H1 (cell line): ENCODE measurements around the gene GPER1. TPM values are rescaled to one million over a fixed set of nuclear protein-coding genes. Genes with fewer than 3 reads are reported as not detected.

ENCODE experiments used
- CTCF ChIA-PET: fragments of 300-600 bp; sonication (Branson Sonifier 250); formaldehyde crosslinking; loops from one replicate; lab custom pipeline; 2021; ENCODE audit not compliant: partially characterized antibody; lab: Charles Lee
- POLR2A ChIA-PET: fragments of 300-600 bp; sonication (Branson Sonifier 250); formaldehyde crosslinking; loops from one replicate; lab custom pipeline; 2021; ENCODE audit warnings: inconsistent platforms; ENCODE audit not compliant: partially characterized antibody; lab: Charles Lee
- DNase-seq, 2 experiments: peaks; one replicate each; pipeline versions ENCODE4 v3.0.0 to v3.0.0-alpha.2; 2010 to 2022; ENCODE audit warnings: low spot score in 2 of 2, low read depth in 1 of 2, mixed read lengths in 1 of 2
- FAIRE-seq: peaks from 2 replicates; lab custom pipeline; 2011; peaks lifted over from hg19 to GRCh38; lab: Jason Lieb, UNC
- H2AFZ ChIP-seq: 2 replicates; pipeline ENCODE4 v1.8.1; 2012; ENCODE audit warnings: low read length, inconsistent platforms
- H2AK5ac ChIP-seq: 2 replicates; pipeline ENCODE4 v1.6.1; 2013; ENCODE audit warnings: low read depth, low read length
- H2BK120ac ChIP-seq: replicated peaks from 2 replicates; pipeline ENCODE3; 2013; ENCODE audit warnings: low read depth, low read length, inconsistent platforms
- H2BK12ac ChIP-seq: 2 replicates; pipeline ENCODE4 v1.6.1; 2013; ENCODE audit warnings: low read depth, low read length
- H2BK15ac ChIP-seq: 2 replicates; pipeline ENCODE4 v1.6.1; 2013; ENCODE audit warnings: low read length
- H2BK20ac ChIP-seq: 2 replicates; pipeline ENCODE4 v1.6.1; 2013; ENCODE audit warnings: low read length
- H2BK5ac ChIP-seq: 2 replicates; pipeline ENCODE4 v1.6.1; 2013; ENCODE audit warnings: low read depth, low read length
- H3K14ac ChIP-seq: 2 replicates; pipeline ENCODE4 v1.6.1; 2013; ENCODE audit warnings: inconsistent platforms; ENCODE audit not compliant: insufficient read length
- H3K18ac ChIP-seq: 2 replicates; pipeline ENCODE4 v1.6.1; 2013; ENCODE audit warnings: low read length; ENCODE audit errors: extremely low read depth
- H3K23ac ChIP-seq: 2 replicates; pipeline ENCODE4 v1.6.1; 2013; ENCODE audit warnings: inconsistent platforms; ENCODE audit not compliant: insufficient read length
- H3K23me2 ChIP-seq: 2 replicates; pipeline ENCODE4 v1.6.1; 2013; ENCODE audit warnings: low read depth, low read length
- H3K27ac ChIP-seq: 2 replicates; pipeline ENCODE4 v1.6.1; 2011; ENCODE audit warnings: low read depth, low read length, inconsistent platforms
- H3K27me3 ChIP-seq, 4 experiments: replicated peaks in 1 of 4; 1 replicate in 1 of 4; 2 replicates in 3 of 4; pipeline versions ENCODE4 v1.6.1 to v1.8.1; 2011 to 2013; ENCODE audit warnings: low read length in 3 of 4, mild to moderate bottlenecking in 3 of 4, inconsistent platforms in 2 of 4, mixed read lengths in 2 of 4, moderate library complexity in 1 of 4; ENCODE audit not compliant: control insufficient read depth in 3 of 4, insufficient read depth in 3 of 4; ENCODE audit errors: extremely low read depth in 1 of 4
- H3K36me3 ChIP-seq, 4 experiments: 2 replicates each; pipeline versions ENCODE4 v1.6.1 to v1.8.1; 2011 to 2013; ENCODE audit warnings: mild to moderate bottlenecking in 4 of 4, low read length in 3 of 4, moderate library complexity in 2 of 4, control low read depth in 1 of 4, inconsistent platforms in 1 of 4; ENCODE audit not compliant: insufficient read depth in 4 of 4, control insufficient read depth in 2 of 4
- H3K4ac ChIP-seq: replicated peaks from 2 replicates; pipeline ENCODE3; 2013; ENCODE audit warnings: low read length, low read depth, mixed read lengths, inconsistent platforms; ENCODE audit not compliant: insufficient read length
- H3K4me1 ChIP-seq, 4 experiments: replicated peaks in 1 of 4; 1 replicate in 1 of 4; 2 replicates in 3 of 4; pipeline versions ENCODE4 v1.6.1 to v1.8.1; 2011 to 2013; ENCODE audit warnings: low read length in 3 of 4, inconsistent platforms in 2 of 4, mixed read lengths in 1 of 4; ENCODE audit not compliant: insufficient read depth in 4 of 4, control insufficient read depth in 3 of 4
- H3K4me2 ChIP-seq, 2 experiments: 2 replicates each; pipeline versions ENCODE4 v1.6.1 to v1.8.1; 2011 to 2013; ENCODE audit warnings: low read depth in 2 of 2, low read length in 2 of 2, control low read depth in 1 of 2, inconsistent platforms in 1 of 2, mild to moderate bottlenecking in 1 of 2; ENCODE audit not compliant: insufficient read depth in 1 of 2
- H3K4me3 ChIP-seq, 4 experiments: fragments of 200-600, 300-600 bp in 1 of 4; sonication (generic), shearing (Covaris generic), sonication (Bioruptor Twin) in 1 of 4; 2 replicates each; pipeline versions ENCODE4 v1.5.1 to v1.8.1; 2011 to 2016; ENCODE audit warnings: low read length in 4 of 4, low read depth in 3 of 4, control low read depth in 2 of 4, inconsistent platforms in 2 of 4, mild to moderate bottlenecking in 2 of 4, mixed read lengths in 1 of 4, moderate library complexity in 1 of 4; ENCODE audit not compliant: insufficient read depth in 2 of 4; ENCODE audit errors: extremely low read depth in 1 of 4
- H3K56ac ChIP-seq: replicated peaks from 2 replicates; pipeline ENCODE3; 2013; ENCODE audit warnings: low read depth, mild to moderate bottlenecking, mixed read lengths, low read length, inconsistent platforms; ENCODE audit not compliant: insufficient read length
- H3K79me1 ChIP-seq: 2 replicates; pipeline ENCODE4 v1.6.1; 2013; ENCODE audit warnings: low read depth, low read length, control low read depth
- H3K79me2 ChIP-seq, 2 experiments: 2 replicates each; pipeline versions ENCODE4 v1.6.1 to v1.8.1; 2012 to 2013; ENCODE audit warnings: low read length in 2 of 2, mild to moderate bottlenecking in 2 of 2, inconsistent platforms in 1 of 2; ENCODE audit not compliant: insufficient read depth in 2 of 2, control insufficient read depth in 1 of 2
- H3K9ac ChIP-seq, 4 experiments: replicated peaks in 1 of 4; 1 replicate in 1 of 4; 2 replicates in 3 of 4; pipeline versions ENCODE4 v1.6.1 to v1.8.1; 2011 to 2013; ENCODE audit warnings: low read depth in 3 of 4, low read length in 3 of 4, control low read depth in 2 of 4, mild to moderate bottlenecking in 2 of 4, moderate library complexity in 2 of 4, inconsistent platforms in 1 of 4; ENCODE audit errors: extremely low read depth in 1 of 4
- H3K9me3 ChIP-seq, 2 experiments: 2 replicates each; pipeline versions ENCODE4 v1.6.1 to v1.8.1; 2012 to 2013; ENCODE audit warnings: mild to moderate bottlenecking in 2 of 2, moderate library complexity in 2 of 2, control low read depth in 1 of 2, inconsistent platforms in 1 of 2, low read depth in 1 of 2, low read length in 1 of 2, mixed read lengths in 1 of 2; ENCODE audit not compliant: insufficient read depth in 2 of 2
- H4K20me1 ChIP-seq, 2 experiments: replicated peaks in 1 of 2; 2 replicates each; pipeline versions ENCODE3 to v1.8.1; 2011 to 2013; ENCODE audit warnings: inconsistent platforms in 2 of 2, low read length in 2 of 2, mild to moderate bottlenecking in 1 of 2; ENCODE audit not compliant: insufficient read depth in 2 of 2, control insufficient read depth in 1 of 2
- H4K5ac ChIP-seq: 2 replicates; pipeline ENCODE4 v1.6.1; 2013; ENCODE audit warnings: low read length, low read depth, mixed read lengths, inconsistent platforms; ENCODE audit not compliant: insufficient read length
- H4K8ac ChIP-seq: 2 replicates; pipeline ENCODE4 v1.8.0; 2013; ENCODE audit warnings: mild to moderate bottlenecking, moderate library complexity, low read length, inconsistent platforms; ENCODE audit not compliant: insufficient read depth; ENCODE audit errors: extremely low read depth
- H4K91ac ChIP-seq: replicated peaks from 2 replicates; pipeline ENCODE3; 2013; ENCODE audit warnings: low read length, mixed read lengths, inconsistent platforms; ENCODE audit not compliant: insufficient read length
- BCL11A ChIP-seq, 2 experiments: IDR thresholded peaks; one replicate each; pipeline ENCODE4 v1.6.1; 2011; ENCODE audit warnings: low read depth in 2 of 2, low read length in 2 of 2, mild to moderate bottlenecking in 2 of 2
- JUND ChIP-seq: IDR thresholded peaks from 2 replicates; pipeline ENCODE4 v1.6.1; 2011; ENCODE audit warnings: mild to moderate bottlenecking, improper control_type of control experiment, low read length
- POLR2A ChIP-seq, 2 experiments: IDR thresholded peaks; 1 replicate in 1 of 2; 2 replicates in 1 of 2; pipeline ENCODE4 v1.6.1; 2011; ENCODE audit warnings: low read depth in 2 of 2, low read length in 2 of 2, mild to moderate bottlenecking in 2 of 2; ENCODE audit errors: control extremely low read depth in 1 of 2
- POLR2AphosphoS5 ChIP-seq: IDR thresholded peaks from 2 replicates; pipeline ENCODE4 v1.6.1; 2011; ENCODE audit warnings: low read depth, low read length
- RAD21 ChIP-seq, 2 experiments: IDR thresholded peaks in 1 of 2; conservative IDR thresholded peaks in 1 of 2; 2 replicates each; pipeline ENCODE4 v1.6.1; 2011; ENCODE audit warnings: low read depth in 2 of 2, low read length in 2 of 2, improper control_type of control experiment in 1 of 2, inconsistent platforms in 1 of 2, mild to moderate bottlenecking in 1 of 2, moderate library complexity in 1 of 2
- SIX5 ChIP-seq: IDR thresholded peaks from 2 replicates; pipeline ENCODE4 v1.6.1; 2011; ENCODE audit warnings: mild to moderate bottlenecking, low read depth, low read length
- TAF1 ChIP-seq: IDR thresholded peaks from 2 replicates; pipeline ENCODE4 v1.6.1; 2011; ENCODE audit warnings: mild to moderate bottlenecking, low read depth, low read length
- TAF7 ChIP-seq: optimal IDR thresholded peaks from 2 replicates; pipeline ENCODE3; 2011; ENCODE audit warnings: low read depth, mild to moderate bottlenecking, inconsistent platforms, low read length, moderate library complexity, borderline replicate concordance
- ZNF274 ChIP-seq: IDR thresholded peaks from 2 replicates; pipeline ENCODE4 v1.7.0; 2012; ENCODE audit warnings: low read length, borderline replicate concordance; ENCODE audit errors: extremely low read depth
- WGBS, 2 experiments: shearing (Covaris generic) in 1 of 2; methylation state at CpG; one replicate each; pipeline versions ENCODE4 v1.1.6 to v1.1.7; 2013 to 2015; ENCODE audit warnings: low lambda C conversion rate in 2 of 2, mixed read lengths in 2 of 2, inconsistent platforms in 1 of 2, low coverage in 1 of 2, missing lambda C conversion rate in 1 of 2; ENCODE audit not compliant: insufficient replicate concordance in 2 of 2, insufficient coverage in 1 of 2, insufficient read length in 1 of 2; ENCODE audit errors: extremely low coverage in 1 of 2, missing lambda C conversion rate in 1 of 2; 5-methylcytosine and 5-hydroxymethylcytosine counted together
- polyA plus RNA-seq, 7 experiments: library from polyadenylated mRNA; depleted of rRNA in 3 of 7; stranded (reverse) in 5 of 7; unstranded in 2 of 7; fragments of >200 nt in 5 of 7; fragments of 200-250 nt in 2 of 7; gene quantifications; 1 replicate in 5 of 7; 2 replicates in 1 of 7; 4 replicates in 1 of 7; pipeline versions ENCODE4 v1.2.1 to v1.2.3, GENCODE V29; 2011 to 2013; ENCODE audit warnings: missing spikeins in 2 of 7, mixed read lengths in 2 of 7
- total RNA-seq: library from RNA; stranded (reverse); fragmentation: NEBNext Ultra II Directional; extraction: Animal tissue kit (Norgen Biotek cat#: 25700); gene quantifications from 2 replicates; pipeline ENCODE4 v1.2.1, GENCODE V29; 2021
- TF ChIP-seq, protein P1 (sequence below): IDR thresholded peaks from 2 replicates; pipeline ENCODE4 v1.6.1; 2012; ENCODE audit warnings: inconsistent platforms

Gene GPER1
- total and polyA plus RNA-seq, 2 of the 8 experiments (the other 6 are each of a cell fraction or from before 2014, with no cell fraction given): 0.24 to 0.47 TPM

DNA sequence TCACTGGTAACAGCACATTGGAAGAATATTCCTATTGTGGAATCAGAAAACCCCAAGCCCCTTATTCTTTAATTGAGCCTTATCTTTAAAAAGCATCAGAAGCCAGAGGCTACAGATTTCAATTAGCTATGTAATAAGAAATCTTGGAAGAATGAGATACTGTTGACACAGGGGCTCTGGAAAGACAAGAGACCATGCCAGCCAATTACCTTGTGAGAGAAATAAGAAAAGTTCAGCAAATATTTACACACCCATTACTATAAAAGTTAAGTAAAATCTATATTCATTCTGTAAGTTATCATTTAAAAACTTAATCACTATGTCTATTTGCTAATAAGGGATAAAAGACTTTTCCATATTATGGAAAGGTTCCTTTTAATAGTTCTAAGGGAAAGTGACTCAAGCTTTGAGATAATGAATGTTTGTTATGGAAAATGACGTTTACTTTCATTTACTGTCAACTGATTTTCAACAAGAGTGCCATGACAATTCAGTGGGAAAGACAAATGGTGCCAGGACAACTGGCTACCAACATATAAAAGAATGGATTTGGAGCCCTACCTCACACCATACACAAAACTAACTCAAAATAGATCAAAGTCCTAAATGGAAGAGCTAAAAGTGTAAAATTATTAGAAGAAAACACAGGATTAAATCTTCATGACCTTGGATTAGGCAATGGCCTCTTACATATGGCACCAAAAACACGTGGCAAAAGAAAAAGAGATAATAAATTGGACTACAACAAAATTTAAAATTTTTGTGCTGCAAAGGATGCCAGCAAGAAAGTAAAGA, 43.8 kb downstream of the GPER1 start:
- Histone ChIP-seq H2BK15ac (no peak overlapping the region), H2BK20ac (no peak overlapping the region), H3K4me1 (0 out of 7 replicates have a peak, but pooled peaks cover 0 to 1% (median 0%) of the 10 kb centered on the region in 4 experiments), H3K27me3 (no peaks in the 10 kb centered on the region), H3K27ac (no peak overlapping the region), H3K36me3 (peaks cover 0 to 5% (median 3%) of the 10 kb centered on the region in 4 experiments; a peak in 3 of 8 replicates), H3K23me2 (no peaks in the 10 kb centered on the region), H3K18ac (no peak overlapping the region), H3K4me3 (no peak overlapping the region), H3K79me1 (peaks cover 5% of the 10 kb centered on the region), H3K9me3 (peaks cover 0 to 4% of the 10 kb centered on the region in 2 experiments; a peak in 1 of 4 replicates), H3K4me2 (no peak overlapping the region), H2AFZ (no peak overlapping the region), H3K14ac (no peak overlapping the region), H3K56ac (no peak overlapping the region), H4K5ac (no peak overlapping the region), H4K8ac (no peak overlapping the region), H3K9ac (no peak overlapping the region), H4K91ac (no peak overlapping the region), H2AK5ac (no peak overlapping the region), H2BK12ac (no peak overlapping the region), H2BK120ac (no peak overlapping the region), H3K4ac (no peak overlapping the region), H2BK5ac (no peak overlapping the region), H3K23ac (no peak overlapping the region), H3K79me2 (peaks cover 3 to 35% of the 10 kb centered on the region in 2 experiments; a peak in 3 of 4 replicates), H4K20me1 (no peaks in the 10 kb centered on the region)
- POLR2A ChIA-PET: no interaction called here
- CTCF ChIA-PET: interaction anchor here (2.0 kb wide), 1 partner anchor 8 kb away, joined by 8 read pairs; no protein-coding TSS in a partner anchor
- no peak for FAIRE-seq
- TF ChIP-seq TAF1 (no peak), SIX5 (no peak), TAF7 (no peak), JUND (no peak), ZNF274 (no peak), POLR2A (IDR thresholded peaks at IDR 0.05; ENCODE audit: control extremely low read depth in 1 of 2, low read depth in 2 of 2, low read length in 2 of 2) (no peak), POLR2AphosphoS5 (no peak), BCL11A (IDR thresholded peaks at IDR 0.05; ENCODE audit: low read depth in 2 of 2, low read length in 2 of 2) (no peak), RAD21 (IDR thresholded peaks at IDR 0.05 in 1 of 2, conservative IDR thresholded peaks at IDR 0.05 in 1 of 2; ENCODE audit: low read depth in 2 of 2, low read length in 2 of 2) (no peak)
- TF ChIP-seq, protein P1, sequence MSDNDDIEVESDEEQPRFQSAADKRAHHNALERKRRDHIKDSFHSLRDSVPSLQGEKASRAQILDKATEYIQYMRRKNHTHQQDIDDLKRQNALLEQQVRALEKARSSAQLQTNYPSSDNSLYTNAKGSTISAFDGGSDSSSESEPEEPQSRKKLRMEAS: no peak
- WGBS, 2 experiments: 95% methylated on average over 2 of the region's 2 CpGs; no CpG with 5 or more reads in 1 of the 2 experiments
- DNase-seq: no peak
